ENCODE results near the gene DBP.
"Not testable (repeated sequence)": the region's sequence is repeated elsewhere in the genome, so short reads cannot be mapped to it uniquely, and the experiment has no call there.

The DBP gene

DNA sequence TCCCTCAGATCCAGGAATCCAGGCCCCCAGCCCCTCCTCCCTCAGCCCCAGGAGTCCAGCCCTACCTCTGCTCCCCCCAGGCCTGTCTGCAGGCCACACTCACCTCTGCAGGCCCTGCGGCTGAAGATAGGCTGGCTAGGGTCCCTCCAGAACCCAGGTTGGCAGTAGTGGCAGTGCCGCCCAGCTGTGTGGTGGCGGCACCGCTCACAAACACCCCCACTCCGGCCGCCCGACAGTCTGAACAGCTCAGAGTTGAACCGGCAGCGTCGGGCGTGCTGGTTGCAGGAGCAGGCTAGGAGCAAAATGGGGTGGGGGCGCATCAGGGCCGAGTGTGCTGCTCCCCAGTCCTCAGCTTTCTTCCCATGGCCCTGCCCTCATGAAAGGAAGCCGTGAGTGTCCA lies 27.3 kb upstream of the DBP start:
- no peak for DNase-seq

DNA sequence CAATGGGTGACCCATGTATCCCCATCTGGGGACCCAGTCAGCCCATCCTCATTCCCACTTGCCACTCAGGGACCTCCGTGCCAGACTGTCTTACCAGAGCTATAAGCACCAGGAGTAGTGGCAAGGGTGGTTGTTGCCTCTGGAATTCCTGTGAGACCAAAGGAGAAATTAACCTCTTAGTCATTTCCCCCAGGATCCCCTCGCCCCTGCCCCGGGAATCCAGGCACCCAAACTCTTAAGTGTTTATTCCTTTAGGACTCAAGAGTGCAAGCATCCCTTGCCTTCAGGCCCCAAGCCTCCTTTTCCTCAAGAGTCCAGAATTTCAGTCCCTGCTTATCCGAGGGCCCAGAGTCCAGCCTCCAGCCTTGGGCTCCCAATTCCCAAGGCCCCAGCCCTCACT lies 26.5 kb upstream of the DBP start:
- no peak for DNase-seq

DNA sequence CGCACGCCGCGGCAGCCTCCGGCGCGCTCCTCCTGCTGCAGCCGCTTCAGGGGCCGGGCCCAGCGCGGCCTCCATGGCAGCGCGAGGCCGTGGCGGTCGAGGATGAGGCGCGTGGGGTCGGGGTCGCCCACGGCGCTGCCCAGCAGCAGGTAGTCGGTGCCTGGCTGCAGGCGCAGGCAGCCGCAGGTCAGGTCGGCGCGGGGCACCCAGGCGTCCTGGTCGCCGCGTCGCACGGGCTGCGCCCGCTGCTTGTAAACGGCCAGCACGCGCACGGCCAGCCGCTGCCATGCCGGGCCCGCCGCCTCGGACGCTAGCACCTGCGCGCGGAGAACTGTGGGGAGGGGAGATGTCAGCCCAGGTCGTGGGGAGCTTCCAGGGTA lies 24.5 kb upstream of the DBP start:
- DNase-seq: no peak

DNA sequence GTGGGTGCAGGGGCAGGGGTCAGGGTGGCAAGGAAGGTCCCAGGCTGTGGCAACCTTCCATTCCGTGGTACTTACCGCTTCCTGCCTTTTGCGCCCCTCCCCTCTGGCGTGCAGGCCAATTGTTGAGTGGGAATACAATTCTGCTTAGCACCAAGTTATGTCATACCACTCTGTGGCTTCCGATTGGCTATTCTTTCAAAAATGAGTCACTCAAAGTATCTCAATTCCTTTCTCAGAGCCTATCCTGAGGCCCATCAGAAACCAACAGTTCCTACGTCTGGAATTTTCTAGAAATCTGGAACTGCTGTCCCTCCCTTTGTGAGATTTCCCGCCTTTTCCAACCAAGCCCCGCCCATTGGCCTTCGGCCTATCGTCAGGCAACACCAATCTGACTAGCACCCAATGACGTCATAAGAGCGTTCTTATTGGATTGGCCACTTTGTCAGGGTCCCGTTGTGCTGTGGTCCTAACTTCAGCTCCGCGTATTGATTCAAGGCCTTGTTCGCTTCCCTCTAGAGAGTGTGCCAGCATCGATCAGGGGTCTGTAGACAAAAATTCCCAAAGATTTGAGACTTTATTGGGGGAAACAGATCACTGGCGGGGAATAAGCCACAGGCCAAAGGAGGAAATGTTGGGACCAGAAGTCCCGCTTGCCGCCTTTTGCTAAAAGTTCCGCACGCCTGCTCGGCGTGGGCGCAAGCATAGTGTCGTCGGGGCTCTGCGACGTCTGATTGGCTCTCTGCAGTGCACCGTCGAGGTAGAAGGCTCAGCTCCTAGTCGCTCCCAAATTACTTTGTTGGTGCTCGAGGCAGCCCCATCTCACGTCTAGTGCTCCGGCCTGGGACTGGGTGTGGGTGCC lies 23.9 kb upstream of the DBP start:
- peak; percentile 73 for DNase-seq

DNA sequence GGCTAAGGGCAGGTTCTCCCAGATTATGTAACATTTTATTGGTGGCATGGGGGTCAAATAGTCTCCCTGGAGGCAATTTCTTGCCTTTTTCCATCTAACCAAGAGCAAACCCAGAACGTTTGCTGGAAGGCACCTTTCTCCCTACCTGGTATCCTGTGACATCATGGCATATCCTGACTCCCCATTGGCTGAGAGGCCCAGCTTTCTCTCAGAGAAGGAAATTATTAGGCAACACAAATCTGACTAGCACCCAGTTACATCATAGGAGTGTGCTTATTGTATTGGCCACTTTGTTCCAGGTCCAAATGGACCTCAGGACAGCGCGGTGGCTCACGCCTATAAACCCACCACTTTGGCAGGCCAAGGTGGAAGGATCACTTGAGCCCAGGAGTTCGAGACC lies 22.6 kb upstream of the DBP start:
- no peak for DNase-seq

DNA sequence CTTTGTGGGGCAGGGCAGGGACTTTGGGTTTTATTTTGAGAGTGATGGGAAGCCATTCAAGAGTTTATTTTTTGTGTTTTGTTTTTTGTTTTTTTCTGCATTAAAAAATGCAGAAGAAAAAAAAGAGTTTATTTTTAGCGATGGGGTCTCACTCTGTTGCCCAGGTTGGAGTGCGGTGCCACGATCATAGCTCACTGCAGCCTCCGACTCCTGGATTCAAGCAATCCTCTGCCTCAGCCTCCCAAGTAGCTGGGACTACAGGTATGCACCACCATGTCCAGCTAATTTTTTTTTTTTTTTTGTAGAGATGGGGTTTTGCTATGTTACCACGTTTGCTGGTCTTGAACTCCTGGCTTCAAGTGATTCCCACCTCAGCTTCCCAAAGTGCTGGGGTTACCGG lies 21.3 kb upstream of the DBP start:
- DNase-seq: no peak

DNA sequence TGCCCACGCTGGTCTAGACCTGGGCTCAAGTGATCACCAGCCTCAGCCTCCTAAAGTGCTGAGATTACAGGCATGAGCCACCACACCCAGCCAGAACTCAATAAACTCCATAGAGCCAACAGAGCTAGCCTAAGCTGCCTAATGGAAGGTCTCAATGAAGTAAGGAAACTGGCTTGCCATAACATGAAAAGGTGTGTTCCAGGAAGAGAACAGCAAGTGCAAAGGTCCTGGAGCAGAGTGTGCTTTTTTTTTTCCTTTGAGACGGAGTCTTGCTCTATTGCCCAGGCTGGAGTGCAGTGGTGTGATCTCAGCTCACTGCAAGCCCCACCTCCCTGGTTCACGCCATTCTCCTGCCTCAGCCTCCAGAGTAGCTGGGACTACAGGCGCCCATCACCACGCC lies 20.6 kb upstream of the DBP start:
- not testable (repeated sequence) for DNase-seq

DNA sequence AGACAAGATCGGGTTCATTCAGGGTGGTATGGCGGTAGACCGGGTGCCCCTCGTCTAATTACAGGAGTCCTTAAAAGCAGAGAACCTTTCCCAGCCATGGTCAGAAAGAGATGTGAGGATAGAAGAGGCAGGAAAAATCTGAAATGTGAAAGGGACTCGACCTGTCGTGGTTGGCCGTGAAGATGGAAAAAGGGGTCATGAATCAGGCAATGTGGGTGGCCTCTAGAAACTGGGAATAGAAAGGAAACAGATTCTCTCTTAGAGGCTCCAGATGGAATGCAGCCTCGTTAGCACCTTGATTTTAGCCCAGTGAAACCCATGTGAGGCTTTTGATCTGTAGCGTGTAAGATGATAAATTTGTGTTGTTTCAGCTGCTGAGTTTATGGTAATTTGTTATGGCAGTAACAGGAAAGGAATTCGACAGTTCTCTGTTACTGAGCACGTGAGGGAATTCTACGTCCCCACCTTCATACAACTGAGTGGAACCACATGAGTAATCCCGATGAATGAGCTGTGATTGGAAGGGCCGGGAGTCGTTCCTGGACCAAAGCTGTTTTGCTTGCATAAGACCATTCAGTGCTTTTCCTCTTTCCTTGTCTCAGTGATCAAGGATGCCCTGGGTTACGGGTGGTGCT lies 19.8 kb upstream of the DBP start:
- DNase-seq: peak; percentile 51

DNA sequence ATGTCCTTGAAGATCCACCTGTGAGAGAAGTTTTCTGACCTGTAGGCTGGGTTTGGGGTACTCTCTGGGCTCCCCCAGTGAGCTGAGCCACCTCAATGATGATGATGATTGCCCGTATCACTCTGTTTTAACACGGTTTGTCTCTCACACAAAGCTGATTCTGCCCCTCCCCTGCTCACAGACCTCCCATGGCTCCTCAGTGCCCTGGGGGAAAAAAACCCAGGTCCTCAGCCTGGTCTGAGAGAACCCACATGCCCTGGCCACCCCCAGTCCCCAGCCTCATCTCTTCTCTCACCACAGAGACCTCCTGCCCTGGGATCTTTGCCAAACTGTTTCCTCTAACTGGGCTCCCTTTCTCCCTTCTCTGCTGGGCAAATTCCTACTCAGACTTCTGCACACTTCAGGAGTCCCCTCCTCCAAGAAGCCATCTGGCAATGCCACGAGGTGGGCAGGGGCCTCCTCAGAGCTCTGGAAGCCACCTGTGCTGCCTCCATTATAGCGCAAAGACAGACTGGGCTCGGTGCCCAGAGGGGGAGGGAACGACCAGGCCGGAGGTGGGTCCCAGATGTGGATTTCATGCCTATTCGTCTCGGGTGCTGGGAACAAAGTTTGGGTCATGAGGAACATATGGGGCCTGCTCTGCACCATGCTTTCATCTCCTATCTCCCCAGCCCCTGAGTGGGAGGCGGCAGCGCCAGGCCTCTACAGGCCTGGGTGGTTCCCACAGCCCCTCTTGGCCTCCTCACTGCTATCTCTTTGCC lies 17.3 kb upstream of the DBP start:
- DNase-seq: peak; percentile 99

DNA sequence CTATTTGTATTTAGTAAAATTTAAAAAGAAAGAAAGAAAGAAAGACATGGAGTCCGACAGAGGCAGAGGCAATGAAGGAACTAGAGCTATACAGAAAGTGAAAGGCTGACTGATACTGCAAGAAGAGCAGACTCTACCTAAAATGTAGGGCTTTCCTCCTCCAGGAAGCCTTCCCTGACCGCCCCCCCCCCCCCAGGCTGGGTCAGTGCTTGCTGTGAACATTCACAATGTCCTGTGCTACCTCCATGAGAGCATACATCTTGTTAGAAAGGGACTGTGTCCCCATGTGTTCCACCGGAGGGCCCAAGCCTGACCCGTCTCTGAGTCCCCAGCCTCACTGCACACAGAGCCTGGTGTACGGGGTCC lies 14.5 kb upstream of the DBP start:
- no peak for DNase-seq

DNA sequence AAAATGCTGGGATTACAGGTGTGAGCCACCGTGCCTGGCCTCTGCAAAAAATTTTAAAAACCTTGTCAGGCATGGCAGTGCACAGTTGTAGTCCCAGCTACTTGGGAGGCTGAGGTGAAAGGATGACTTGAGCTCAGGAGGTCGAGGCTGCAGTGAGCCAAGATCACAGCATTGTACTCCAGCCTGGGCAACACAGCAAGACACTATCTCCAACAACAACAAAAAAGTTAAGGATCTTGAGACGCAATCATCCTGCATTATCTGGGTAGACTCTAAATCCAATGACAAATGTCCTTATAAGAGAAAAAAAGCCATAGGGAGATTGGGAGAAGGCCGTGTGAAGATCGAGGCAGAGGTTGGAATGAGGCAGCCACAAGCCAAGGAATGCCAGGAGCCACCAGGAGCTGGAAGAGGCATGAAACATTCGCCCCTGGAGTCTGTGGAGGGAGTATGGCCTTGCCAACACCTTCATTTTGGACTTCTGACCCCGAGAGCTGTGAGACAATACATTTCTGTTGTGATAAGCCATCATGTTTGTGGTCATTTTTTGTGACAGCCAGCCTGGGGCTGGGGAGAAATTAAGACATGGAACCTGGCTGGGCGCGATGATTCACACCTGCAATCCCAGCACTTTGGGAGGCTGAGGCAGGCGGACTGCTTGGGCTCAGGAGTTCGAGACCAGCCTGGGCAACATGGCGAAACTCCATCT lies 13.9 kb upstream of the DBP start:
- no peak for DNase-seq

DNA sequence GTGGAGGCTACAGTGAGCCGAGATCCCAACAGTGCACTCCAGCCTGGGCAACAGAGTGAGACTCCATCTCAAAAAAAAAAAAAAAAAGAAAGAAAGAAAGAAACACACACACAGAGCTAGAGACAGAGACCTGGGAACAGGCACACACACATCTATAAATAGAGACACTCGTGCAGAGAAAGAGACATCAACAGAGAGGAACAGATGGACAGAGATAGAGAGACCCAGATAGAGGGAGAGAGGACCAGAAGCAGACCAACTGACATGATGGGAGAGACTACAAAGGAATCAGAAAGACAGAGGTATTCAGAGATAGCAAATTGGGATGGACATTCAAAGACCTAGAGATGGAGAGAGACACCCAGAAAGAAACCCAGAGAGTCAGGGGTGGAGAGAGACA lies 11.0 kb upstream of the DBP start:
- peak; percentile 87 for DNase-seq

DNA sequence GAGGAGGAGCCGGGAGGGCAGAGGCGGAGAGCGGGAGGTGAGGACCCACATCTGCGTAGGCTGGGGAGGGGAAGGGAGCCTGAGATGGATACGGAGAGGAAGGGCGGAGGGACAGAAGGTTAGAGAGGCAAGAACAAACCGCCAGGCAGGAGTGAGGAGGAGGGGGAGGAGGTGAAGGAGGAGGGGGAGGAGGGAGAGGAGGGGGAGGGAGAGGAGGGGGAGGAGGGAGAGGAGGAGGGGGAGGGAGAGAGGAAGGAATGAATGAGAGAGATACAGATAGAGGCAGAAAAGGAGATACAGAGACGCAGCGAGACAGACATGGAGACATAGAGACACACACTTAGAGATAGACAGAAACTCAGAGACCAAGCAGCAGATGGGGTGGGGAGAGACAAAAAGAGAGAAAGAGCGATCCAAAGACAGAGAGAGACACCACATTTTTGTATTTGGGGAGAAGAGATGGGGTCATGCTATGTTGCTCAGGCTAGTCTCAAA lies 9.6 kb upstream of the DBP start:
- DNase-seq: peak; percentile 94

DNA sequence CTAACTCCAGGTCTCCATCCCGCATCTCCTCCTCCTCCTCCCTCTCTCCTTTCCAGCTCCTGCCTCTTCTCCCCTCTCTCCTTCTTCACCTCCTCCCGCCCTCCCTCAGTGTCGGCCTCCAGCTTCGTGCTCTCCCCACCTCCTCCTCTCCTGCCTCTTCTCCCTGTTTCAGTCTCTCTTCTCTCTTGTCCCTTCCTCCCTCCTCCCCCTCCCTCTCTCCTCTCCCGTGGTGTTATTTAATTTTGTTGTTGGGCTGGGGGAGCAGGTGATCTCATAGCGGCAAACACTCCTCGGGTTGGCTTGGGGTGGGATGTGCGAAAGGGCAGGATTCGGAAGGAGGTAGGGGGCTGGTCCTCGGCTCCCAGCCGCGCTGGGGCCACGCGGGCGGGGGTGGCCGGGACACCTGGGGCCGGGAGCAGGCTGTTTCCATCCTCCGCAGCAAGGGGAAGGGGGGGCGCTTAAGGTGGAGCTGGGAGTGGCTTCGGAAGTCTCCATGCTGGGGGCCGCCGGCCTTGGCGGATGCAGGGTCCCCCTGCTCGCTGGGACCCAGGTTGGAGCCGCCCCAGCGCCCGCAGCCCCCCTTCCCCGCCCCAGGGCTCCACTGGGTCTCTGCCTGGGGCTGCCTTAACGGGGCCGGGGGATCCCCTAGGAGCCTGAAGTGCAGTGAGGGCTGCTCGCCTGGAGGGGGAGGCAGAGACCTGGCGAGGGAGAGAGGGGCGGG lies 9.0 kb upstream of the DBP start, which contains the start of gene CA11:
CA11 (minus strand) TSS at position 187 of the 721 bp plus-strand sequence. CDS start 555 bp downstream, outside the sequence.
- peak; percentile 80 for DNase-seq

DNA sequence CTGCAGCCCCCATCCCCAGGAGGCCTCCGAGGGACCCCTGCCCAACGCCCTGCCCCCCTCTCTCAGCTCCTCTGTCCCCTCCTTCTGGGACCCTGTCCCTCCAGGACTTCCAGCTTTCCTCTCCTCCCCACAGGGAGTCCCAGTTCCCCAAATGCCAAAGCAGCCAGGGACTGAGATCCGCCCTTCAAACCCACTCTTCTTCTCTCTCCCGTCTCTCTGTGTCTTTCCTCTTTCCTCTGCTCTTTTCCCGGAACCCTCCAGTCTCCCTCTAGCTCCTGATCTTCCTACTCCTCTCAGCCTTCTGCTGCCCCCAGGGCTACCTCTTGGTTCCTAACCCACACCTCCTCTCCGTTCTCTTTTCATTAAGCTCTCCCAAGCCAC lies 8.4 kb upstream of the DBP start:
- no peak for DNase-seq

DNA sequence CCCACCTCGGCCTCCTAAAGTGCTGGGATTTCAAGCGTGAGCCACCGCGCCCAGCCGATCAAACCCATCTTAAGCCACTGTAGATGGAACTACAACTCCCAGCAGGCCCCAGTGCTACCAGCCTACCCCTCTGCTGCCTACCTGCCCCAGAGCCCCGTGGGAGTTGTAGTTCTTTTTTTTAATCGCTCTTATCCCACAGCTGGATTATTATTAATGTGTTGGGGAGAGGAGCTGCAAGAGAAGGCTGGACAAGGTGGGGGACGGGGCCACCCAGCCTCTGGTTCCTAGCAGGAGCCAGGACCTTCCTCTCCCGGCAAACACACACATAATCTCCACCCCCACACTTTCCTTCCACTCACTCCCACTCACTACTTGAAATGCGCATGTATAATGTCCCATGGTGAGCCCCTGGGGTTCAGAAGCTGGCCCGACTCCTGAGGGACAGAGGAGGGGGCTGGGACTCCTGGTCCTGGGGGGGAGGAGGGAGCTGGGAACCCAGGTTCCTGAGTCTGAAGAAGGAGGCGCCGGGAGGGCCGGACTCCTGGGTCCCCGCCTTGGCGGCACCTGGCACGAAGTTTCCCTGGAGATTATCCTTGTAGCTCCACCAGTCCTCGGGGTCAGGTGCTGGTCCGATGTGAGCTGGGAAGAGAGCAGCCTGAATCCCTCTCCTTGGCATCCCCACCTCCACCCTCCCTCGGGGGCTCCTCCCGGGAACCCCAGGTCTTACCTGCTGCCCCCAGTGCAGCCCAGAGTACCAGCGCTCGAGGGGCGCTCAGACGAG lies 7.8 kb upstream of the DBP start:
- peak; percentile 81 for DNase-seq

DNA sequence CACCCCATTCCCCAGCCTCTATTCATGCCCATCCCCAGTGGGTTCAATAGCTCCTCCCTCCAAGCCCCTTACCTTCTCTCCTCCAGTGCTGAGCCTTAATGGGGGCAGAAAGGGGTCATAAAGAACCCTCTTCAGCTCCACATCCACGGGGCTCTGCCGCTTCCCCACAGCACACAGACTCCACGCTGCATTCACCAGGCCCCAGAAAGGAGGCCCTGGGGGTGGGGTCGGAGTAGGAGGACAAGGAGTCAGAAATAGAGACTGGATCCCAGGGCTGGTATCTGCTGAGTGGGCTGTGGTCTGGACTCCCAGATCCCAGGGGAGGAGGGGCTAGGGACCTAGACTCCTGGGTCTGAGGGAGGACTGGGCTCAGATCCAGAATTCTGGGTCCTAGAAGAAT lies 7.2 kb upstream of the DBP start:
- DNase-seq: no peak

DNA sequence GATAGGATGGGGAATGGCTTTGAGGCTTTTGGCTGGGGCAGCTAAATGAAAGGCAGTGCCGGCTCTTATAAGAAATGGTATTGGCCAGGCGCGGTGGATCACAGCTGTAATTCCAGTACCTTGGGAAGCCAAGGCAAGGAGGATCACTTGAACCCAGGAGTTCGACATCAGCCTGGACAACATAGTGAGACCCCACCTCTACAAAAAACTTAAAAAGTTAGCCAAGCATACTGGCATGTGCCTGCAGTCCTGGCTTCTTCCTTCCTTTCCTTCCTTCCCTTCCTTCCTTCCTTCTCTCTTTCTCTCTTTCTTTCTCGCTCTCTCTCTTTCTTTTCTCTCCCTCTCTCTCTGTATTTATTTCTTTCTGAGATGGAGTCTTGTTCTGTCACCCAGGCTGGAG lies 5.7 kb upstream of the DBP start:
- DNase-seq: no peak

DNA sequence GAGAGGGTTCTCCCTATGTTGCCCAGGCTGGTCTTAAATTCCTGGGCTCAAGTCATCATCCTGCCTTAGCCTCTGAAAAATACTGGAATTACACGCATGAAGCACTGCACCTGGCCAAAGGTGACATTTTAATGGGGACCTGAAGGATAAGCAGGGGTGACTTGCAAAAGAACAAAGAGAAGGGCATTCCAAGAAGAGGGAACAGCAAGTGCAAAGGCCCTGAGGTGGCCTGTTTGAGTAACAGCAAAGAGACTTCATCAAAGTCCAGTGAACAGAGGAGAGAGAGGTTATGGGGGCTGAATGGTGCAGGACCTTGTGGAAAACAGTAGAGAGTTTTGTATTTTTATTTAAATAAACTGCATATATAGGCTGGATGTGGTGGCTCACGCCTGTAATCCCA lies 4.7 kb upstream of the DBP start:
- no peak for DNase-seq

DNA sequence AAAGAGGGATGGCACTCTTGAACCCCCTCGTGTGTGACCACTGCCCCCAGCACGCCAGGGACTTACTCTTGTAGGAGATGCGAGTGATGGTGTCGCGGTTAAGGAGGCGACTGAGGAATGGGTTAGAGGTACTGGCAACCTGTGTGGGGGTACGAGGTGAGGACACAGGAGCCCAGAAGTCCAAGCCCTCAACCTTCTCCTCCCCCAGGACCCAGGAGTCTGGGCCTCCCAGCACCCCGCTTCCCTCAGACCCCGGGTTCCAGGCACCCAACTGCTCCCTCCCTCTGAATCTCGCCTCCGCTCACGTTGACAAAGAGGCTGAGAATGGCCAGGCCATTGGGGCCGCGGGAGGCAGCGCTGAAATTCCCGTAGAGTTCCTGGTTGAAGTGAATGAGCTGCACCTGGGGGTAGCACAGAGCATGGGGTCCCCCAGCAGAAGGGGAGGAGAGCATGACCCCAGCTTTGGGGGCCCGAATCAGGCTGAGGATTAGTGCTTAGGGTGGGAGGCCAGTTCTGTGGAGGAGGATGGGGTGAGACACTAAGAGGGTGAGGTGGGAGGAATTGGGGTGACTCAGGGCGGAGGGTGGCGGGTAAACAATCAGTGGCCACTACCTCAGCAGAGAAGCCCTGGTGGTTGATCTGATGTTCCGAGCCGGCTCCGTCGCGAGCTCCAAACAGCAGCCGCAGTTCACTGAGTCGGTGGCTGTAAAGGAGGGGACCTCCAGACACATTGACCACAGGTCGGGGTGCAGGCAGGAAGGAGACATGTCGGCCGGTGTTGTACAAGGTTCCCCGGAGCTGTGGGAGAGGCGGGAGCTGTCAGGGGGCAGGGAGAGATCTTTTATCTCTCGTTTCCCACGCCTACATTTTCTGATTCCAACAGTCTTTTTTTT lies 2.5 kb upstream of the DBP start:
- DNase-seq: no peak
